HG02763 (cell line): Measurements from ENCODE around the gene ADSL.

Experiments
- ATAC-seq: cut with Tn5 transposase; IDR thresholded peaks from one replicate; pipeline ENCODE4 v1.9.1; 2021; ENCODE audit warnings: mild to moderate bottlenecking, moderate library complexity; ENCODE audit not compliant: unreplicated experiment

Gene ADSL

GRCh38 chr22:40416267-40416570 lies 69.9 kb downstream of the ADSL start:
- ATAC-seq = no peak

- ATAC-seq = no peak
Measured at GRCh38 chr22:40416636-40417035, 70.3 kb downstream of the ADSL start.

GRCh38 chr22:40417041-40417440 lies 70.7 kb downstream of the ADSL start:
- ATAC-seq = no peak

- no peak for ATAC-seq
Measured at GRCh38 chr22:40417881-40418280, 71.6 kb downstream of the ADSL start.

- ATAC-seq = no peak
Measured at GRCh38 chr22:40418366-40419201, 72.3 kb downstream of the ADSL start.

GRCh38 chr22:40419718-40420117 lies 73.4 kb downstream of the ADSL start:
- ATAC-seq = no peak

- no peak for ATAC-seq
Measured at GRCh38 chr22:40420341-40421081, 74.2 kb downstream of the ADSL start.

GRCh38 chr22:40421082-40421350 lies 74.7 kb downstream of the ADSL start:
- no peak for ATAC-seq

- ATAC-seq = no peak
Measured at GRCh38 chr22:40421941-40422340, 75.6 kb downstream of the ADSL start.

GRCh38 chr22:40422558-40423309 lies 76.4 kb downstream of the ADSL start:
- ATAC-seq = no peak

- no peak for ATAC-seq
Measured at GRCh38 chr22:40423310-40423688, 77.0 kb downstream of the ADSL start.

- no peak for ATAC-seq
Measured at GRCh38 chr22:40423882-40424640, 77.8 kb downstream of the ADSL start.

- no peak for ATAC-seq
Measured at GRCh38 chr22:40425082-40425481, 78.8 kb downstream of the ADSL start.

GRCh38 chr22:40426594-40427333 lies 80.5 kb downstream of the ADSL start:
- ATAC-seq = no peak

- ATAC-seq = no peak
Measured at GRCh38 chr22:40428796-40429195, 82.5 kb downstream of the ADSL start.

GRCh38 chr22:40429481-40429880 lies 83.2 kb downstream of the ADSL start:
- ATAC-seq = no peak

- ATAC-seq = no peak
Measured at GRCh38 chr22:40430991-40431390, 84.7 kb downstream of the ADSL start.

GRCh38 chr22:40432157-40432556 lies 85.9 kb downstream of the ADSL start:
- no peak for ATAC-seq

- no peak for ATAC-seq
Measured at GRCh38 chr22:40432625-40433024, 86.3 kb downstream of the ADSL start.

- no peak for ATAC-seq
Measured at GRCh38 chr22:40433416-40434090, 87.3 kb downstream of the ADSL start.
